ENCODE data around the gene MAGI2. TPM values are rescaled to one million over a fixed set of nuclear protein-coding genes. Genes with fewer than 3 reads are reported as not detected.
A peak's percentile ranks its signal among the peaks of the same experiment; 100 is the strongest.
"Not testable (repeated sequence)": the region's sequence is repeated elsewhere in the genome, so short reads cannot be mapped to it uniquely, and the experiment has no call there.

The MAGI2 gene
- total RNA-seq, 1 donor from 2014 or later = 0.40 TPM

DNA sequence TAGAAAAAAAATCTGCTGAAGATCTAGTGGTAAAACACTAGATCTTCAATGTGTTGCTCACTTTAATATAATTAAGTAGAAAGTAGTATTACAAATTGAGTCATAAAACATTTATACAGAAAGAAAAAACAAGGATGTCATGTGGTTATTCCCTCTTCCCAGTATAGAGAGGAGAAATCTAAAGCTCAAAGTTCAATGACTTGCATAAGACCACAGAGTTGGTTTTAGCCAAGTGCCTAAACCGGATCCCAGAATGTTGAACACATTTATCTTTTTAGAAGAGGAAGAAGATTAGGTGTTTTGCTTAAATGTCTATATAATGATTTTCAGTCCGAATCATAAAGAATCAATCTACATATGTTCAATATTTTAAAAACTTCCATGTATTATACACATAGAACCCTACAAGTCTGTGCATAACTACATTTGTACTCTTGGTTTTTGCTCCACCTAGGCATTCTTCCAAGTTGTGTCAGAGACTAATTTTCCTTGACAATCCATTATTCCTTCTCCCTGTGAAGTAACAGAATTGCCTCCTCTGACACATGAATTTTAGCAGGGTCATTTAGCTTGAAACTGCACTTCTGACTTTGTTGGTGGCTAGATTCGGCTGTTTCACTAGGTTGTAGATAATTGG, 389.2 kb downstream of the MAGI2 start:
- no peak for DNase-seq (ENCODE audit: low read depth in 2 of 2)

DNA sequence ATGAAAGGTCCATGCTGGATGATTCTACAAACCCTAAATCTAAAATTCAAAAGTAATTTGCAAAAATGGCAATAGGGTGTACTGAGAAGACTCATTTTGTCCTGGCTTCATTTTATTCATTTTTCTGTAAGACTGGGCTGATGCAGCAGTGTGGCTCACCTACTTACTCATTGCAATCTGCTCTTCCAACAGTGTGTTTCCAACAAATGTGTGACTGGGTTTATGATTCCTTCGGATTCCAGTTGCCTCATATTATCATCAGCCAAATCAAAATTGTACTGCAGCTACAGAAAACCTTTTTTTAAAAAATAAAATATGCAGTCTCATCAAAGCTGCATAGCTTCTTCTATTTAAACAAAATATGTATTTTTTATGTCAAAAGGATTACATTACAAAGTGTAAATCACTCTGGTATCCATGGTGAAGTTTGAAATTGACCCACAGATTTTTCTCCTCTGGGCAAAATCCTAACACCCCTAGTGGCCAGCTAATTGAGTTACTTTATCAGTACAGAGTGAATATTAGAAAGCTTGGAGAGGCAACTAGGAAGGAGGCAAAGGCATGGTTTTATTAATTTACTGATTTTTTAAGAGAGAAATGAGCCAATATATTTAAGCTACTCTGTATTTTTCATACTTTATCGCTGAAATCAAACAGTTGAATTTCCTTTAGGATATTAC, 390.3 kb downstream of the MAGI2 start:
- no peak for DNase-seq (ENCODE audit: low read depth in 2 of 2)

DNA sequence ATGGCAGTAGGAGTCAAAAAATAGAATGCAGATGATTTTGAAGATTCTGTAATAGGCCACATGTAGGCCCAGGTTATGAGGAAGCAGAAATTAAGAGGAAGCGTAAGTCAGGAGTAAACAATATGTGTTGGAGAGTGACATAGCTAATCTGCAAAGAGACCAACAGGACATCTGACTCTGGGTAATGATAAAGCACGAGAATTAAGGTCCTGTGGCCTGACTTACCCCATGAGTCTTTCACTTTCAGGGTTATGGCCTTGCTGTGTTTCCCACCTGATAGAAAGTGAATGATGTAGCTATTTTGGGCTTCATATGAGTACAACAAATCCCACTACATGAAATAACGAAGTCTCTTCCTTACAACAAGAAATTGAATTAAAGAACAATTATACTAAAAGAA, 393.0 kb downstream of the MAGI2 start:
- no peak for DNase-seq (ENCODE audit: low read depth in 2 of 2)

DNA sequence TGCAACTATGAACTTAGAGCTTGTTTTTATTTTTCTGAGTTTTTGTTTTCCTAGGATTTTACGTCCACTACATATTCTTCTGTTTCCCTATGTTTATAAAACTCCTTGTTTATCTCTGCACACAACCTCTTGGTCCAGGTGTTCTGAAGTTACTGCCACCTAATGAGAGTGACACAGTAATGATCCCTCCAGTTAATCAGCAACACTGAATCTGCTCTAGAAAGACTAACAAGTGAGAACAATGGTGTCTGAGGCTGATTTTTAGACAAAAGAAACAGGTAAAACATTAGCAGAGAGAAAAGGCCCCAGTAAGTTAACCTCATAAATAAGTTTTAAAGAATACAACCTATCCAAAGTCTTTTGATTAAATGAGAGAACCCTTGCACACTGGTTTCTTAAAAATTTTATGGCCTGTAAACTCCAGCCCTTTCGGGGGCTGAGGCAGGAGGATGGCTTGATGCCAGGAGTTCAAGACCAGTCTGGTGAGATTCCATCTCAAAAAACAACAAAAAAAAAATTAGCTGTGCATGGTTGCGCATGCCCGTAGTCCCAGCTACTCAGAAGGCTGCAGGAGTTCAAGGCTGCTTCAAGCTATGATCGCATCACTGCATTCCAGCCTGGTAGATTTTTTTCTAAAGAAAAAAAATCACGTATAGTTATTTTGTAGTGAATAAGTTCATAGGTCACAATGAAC, 397.6 kb downstream of the MAGI2 start:
- DNase-seq (ENCODE audit: low read depth in 2 of 2) = no peak

DNA sequence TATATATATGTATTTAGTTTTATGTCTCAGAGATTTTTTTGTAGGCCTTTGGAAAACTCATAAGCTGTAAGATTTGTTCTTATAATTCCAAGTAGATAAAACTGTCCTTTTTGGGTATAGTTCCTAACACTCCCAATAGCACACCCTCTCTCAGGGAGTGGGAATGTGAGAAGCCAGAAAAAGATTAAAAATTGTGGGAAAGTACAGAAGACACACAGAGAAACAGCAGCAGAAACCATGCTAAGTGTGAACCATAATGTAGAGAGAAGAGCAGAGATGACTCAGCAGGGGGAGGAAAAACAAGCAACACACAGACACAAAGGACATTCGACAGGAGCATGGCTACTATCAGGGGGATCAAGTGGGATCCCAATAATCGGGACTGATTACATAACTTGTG, 401.6 kb downstream of the MAGI2 start:
- no peak for DNase-seq (ENCODE audit: low read depth in 2 of 2)

DNA sequence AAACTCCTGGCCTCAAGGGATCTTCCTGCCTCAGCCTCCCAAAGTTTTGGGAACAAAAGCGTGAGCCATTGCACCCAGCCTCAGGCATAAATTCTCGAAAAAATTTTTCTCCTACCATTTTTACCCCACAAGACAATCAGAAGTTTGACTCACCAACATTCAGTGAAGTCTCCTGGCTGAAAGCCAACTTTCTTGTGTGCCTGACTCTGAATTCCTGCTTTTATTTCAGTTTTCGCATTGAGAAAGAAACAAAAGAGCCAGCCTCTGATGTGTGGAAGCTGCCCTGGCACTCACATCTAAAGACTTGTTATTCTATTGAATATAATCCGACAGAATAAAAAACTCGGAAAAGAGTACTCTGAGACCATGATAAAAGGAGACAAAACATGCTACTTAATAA, 402.9 kb downstream of the MAGI2 start:
- DNase-seq (ENCODE audit: low read depth in 2 of 2) = peak in 1 of 2 donors; percentile 50

DNA sequence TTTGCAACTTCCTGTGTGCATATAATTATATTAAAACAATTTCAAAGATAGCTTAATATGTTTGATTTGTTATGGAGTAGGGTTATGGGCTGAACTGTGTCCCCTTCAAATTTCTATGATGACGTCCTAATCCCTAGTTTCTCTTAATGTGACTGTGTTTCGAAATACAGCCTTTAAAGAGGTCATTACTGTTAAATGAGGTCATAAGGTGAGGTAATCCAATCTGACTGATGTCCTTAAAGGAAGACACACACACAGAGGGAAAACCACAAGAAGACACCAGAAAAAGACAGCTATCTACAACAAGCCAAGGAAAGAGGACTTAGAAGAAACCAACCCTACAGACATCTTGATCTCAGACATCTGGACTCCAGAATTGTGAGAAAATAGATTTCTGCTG, 407.4 kb downstream of the MAGI2 start:
- no peak for DNase-seq (ENCODE audit: low read depth in 2 of 2)

DNA sequence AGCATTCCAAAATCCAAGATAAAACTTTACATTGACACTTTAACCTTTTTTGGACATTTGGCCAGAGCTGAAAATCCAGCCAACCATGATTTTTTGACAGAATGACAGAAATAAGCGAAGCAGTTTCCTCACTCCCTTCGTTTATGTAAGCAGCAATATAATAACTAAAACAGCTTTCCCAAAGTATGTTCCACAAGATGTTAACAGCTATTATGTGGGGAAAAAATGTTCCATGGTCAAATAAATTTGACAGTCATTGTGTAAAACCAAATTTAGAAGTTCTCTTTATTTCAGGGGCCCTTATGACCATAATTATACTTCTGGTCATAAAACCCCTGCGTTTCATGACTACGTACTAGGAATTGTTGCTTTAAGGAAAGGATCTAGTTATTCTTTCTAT, 416.5 kb downstream of the MAGI2 start:
- no peak for DNase-seq (ENCODE audit: low read depth in 2 of 2)

DNA sequence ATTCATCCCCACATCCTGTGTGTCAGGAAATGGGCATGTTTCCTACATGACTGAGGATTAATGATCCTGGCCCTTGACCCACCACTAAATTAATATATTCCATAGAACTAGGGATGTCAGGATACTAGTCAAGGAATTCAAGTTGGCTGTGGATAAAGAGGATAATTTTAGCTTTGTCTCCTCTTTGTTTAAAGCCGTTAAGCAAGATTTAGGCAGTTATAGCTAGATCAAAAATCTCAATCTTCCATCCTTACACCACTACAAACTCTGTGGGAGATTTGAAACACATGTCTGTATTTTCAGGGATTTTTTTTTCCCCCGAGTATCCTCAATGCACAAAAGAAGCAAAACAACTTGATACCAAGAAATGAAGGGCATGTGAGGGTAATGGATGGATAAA, 417.1 kb downstream of the MAGI2 start:
- DNase-seq (ENCODE audit: low read depth in 2 of 2) = no peak

DNA sequence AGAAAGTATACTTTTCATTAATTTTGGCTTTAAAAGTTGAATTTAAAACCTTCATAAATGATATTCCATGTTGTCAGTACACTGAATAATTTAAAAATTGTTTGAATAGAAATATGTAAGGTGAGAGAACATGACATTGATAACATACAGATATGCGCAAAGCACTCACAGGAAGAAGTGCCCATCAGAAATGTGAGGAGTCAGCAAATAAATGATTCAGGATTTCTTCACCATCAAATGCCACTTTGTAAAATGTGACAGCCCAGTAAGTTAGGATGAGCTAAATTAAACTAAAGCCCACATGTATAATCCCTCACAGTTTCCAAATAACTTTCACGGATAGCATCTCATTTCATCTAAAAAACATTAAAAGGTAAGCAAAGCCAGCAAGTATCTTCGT, 417.6 kb downstream of the MAGI2 start:
- DNase-seq (ENCODE audit: low read depth in 2 of 2) = no peak

DNA sequence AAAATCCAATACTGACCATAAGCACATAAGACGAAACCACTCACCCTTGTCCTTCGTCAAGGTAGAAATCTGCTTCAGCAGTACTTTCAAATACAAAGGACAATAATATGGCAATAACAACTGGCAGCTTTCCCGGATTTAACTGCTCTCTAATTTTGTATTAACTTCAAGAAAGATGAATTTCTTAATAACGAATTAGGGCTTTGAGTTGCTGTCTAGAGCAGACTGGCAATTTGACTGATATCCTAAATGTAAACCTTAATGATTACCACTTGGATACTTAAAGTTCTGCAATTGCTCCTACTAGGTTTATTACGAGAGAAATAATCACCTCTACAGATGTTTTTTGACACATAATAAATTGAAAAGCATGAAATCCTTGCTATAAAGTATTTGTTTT, 418.7 kb downstream of the MAGI2 start:
- DNase-seq (ENCODE audit: low read depth in 2 of 2) = no peak

DNA sequence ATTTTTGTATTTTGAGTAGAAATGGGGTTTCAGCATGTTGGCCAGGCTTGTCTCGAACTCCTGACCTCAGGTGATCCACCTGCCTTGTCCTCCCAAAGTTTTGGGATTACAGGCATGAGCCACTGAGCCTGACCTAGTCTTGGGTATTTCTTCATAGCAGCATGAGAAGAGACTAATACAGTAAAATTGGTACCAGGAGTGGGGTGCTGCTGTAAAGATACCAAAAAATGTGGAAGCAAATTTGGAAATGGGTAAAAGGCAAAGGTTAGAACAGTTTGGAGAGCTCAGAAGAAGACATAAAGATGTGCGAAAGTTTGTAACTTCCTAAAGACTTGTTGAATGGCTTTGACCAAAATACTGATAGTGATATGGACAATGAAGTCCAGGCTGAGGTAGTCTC, 433.8 kb downstream of the MAGI2 start:
- not testable (repeated sequence) for DNase-seq (ENCODE audit: low read depth in 2 of 2)

DNA sequence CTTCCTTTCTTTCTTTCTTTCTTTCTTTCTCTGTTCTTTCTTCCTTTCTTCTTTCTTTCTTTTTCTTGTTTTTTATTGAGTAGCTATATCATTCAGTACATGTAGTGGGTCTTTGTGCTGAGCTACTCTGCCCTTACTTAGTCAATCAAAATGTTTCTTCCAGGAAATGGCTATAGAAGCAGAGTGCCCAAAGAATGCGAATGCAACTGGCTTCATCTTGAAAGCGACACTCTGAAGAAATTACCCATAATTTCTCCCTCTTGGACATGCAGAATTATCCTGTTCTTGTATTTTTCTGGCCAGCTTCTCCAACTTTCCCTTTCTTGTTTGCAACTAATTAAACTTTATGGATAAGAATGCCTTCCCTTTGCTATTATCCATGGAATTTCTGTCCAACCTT, 441.5 kb downstream of the MAGI2 start:
- no peak for DNase-seq (ENCODE audit: low read depth in 2 of 2)

DNA sequence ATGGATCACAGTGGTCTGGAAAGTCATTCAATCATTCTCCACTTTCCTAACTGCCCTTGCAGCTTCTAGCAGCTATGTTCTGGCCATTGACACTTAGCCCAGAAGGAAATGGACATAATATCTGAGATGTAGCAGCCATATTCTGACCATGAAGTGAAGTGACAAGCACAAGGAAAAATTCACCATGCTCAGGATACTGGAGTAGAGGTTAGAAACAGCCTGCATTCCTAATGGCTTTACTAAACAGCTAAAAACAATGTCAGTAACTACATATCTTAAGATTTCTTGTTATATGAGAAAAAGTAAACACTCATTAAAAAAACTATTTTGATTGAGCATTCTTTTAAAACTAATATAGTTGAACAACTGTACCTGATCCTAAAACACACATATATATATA, 443.8 kb downstream of the MAGI2 start:
- DNase-seq (ENCODE audit: low read depth in 2 of 2) = no peak

DNA sequence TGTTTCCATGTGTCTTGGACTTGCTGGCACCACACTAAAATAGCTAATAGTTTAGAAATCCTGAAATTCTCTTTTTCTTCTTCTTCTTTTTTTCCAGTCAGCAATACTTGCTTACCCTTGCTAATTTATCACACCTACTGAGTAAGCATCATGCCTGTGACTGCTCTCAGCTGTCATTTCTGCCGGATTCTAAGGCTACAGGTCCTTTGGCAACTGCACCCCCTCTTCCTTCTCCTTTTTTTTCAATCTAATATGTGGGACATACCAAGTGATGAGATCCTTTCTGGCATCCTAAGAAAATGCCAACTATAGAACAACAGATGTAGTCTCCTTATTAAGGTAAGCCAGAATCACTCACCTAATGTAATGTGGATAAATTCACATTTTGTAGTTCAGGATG, 444.7 kb downstream of the MAGI2 start:
- DNase-seq (ENCODE audit: low read depth in 2 of 2) = no peak

DNA sequence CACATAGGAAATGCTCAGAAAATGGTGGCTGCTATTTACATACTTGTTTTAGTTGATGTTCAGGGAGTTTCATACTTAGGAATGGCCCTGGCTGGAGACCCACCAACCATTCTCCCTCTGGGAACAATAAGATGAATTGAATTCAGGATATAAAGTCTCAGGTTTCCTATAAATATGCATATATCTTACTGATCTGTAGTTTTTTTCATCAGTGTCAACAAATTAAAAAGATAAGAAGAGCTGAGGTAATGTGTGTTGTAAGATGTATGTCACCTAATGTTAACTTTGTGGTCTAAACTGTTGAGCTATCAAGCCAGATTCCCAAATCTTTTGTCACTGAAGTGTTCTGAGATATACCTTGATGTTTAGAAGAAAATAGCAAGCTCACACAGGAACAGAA, 457.5 kb downstream of the MAGI2 start:
- DNase-seq (ENCODE audit: low read depth in 2 of 2) = no peak

DNA sequence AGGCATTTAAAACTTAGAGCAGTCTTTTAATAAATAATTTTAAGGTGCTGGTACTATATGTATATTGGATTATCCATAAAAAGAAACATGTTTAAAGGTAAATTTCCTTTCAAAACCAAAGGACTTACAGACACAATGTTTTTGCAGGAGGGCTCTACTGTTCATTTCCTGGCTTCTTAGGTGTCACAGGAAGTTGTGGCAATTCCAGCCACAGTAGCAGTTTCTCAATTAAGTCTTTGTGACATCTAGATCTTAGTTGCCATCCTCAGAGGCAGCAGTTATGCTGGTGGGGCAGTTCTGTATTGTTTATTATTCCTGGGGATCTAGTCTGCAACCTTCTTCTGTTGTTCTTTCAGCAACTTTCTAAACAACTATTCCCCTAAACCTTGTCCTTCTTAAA, 460.1 kb downstream of the MAGI2 start:
- DNase-seq (ENCODE audit: low read depth in 2 of 2) = no peak

DNA sequence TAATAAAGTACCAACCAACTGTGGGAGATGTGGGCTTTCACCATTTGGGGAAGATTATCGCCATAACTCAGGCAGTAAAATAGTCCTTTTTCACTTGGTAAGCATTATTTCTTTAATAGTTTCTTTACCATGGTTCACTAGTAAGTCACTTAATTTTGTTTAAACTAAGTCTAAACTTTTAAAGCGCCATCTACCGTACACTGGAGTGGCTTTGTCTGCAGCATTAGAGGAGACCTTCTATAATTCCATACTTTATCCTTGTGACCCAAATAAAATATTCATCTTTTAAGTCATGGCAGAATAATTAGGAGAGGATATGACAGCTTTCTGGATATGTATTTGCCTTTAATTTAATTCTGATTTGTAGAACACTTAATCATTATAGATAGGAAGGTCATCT, 468.0 kb downstream of the MAGI2 start:
- no peak for DNase-seq (ENCODE audit: low read depth in 2 of 2)

DNA sequence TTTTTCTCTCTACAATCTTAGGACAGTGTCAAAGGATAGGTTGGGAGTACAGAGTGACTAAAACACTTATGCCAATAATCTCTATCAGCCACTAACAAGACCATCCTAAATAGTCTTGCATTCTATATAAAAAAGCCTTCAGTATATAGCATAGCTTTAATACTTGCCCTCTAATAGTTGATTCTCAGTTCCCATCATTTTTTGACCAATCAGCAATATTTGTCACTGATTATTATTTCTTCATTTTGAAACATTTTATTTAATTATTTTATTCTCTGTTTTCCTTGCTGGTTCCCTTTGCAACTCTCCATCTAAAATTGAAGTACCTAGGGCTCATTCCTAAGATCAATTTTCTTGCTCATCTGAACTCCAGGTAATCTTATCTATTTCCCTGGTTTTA, 470.0 kb downstream of the MAGI2 start:
- no peak for DNase-seq (ENCODE audit: low read depth in 2 of 2)

DNA sequence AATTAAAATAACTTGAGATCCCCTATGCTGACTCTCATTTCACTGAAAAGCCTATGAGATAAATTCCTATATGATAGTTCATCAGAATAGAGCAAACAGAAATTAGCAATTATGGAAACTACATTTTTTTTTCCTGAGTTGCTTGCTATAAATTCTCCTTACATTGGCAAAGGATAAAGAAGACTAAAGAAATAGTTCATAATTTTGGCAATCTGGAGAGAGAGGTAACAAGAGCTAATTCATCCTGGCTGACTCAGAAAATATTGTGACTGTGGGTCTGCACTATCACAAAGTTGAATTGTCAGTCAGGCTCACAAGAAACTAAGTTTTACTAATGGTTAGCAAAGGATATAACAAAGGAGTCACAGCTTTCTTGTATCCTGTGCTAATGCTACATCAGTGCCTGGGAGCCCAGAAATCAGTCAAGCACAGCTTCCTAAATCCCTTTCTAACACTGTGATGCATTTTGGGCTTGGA, 483.0 kb downstream of the MAGI2 start:
- no peak for DNase-seq (ENCODE audit: low read depth in 2 of 2)

DNA sequence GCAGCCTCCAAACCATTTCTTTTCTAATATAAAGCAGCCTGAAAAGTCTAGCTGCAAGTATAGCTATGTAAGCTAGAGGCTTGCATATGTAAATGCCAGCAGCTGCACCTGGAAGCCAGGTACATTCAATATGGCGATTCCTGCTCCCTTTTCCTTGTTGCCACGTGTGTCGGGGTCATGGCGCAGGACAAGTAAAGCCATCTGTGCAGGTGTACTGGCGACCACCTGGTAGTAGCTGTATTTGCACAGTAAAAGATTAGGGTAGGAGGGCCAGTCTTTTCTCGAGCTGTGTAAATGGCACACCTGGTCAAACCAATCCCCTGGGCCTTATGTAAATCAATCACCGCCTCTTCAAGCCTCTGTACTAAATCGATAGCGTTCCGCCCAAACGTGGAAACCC, 484.5 kb downstream of the MAGI2 start:
- no peak for DNase-seq (ENCODE audit: low read depth in 2 of 2)

DNA sequence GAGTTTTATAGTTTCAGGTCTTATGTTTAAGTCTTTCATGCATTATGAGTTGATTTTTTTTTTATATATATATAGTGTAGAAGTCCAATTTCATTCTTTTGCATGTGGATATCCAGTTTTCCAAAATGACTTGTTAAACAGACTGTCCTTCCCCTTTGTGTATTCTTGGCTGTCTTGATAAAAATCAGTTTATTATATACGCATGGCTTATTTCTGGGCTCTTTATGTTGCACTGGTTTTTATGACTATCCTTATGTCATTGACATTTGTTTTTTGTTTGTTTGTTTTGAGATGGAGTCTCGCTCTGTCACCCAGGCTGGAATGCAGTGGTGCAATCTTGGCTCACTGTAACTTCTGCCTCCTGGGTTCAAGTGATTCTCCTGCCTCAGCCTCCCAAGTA, 485.9 kb downstream of the MAGI2 start:
- not testable (repeated sequence) for DNase-seq (ENCODE audit: low read depth in 2 of 2)

DNA sequence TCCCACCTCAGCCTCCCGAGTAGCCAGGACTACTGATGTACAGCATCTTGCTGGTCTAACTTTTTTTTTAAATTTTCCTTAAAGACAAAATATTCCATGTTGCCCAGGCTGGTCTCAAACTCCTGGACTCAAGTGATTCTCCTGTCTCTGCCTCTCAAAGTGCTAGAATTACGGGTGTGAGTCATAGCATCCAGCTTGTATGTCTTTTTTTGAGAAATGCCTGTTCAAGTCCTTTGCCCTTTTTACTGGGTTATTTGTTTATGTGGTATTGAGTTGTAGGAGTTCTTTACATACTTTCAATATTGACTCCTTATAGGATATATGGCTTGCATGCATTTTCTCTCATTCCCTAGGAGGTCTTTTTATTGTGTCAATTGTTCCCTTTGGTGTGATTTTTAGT, 486.4 kb downstream of the MAGI2 start:
- no peak for DNase-seq (ENCODE audit: low read depth in 2 of 2)

Measured in lung microvascular endothelial cell (primary cell).